ENCODE data around the gene POGZ. TPM values are rescaled to one million over a fixed set of nuclear protein-coding genes. Genes with fewer than 3 reads are reported as not detected.

POGZ gene
- total and polyA plus RNA-seq, 2 of the 13 experiments (the other 11 are each of a cell fraction or from before 2014, with no cell fraction given) = 15.3 to 45.6 TPM

DNA sequence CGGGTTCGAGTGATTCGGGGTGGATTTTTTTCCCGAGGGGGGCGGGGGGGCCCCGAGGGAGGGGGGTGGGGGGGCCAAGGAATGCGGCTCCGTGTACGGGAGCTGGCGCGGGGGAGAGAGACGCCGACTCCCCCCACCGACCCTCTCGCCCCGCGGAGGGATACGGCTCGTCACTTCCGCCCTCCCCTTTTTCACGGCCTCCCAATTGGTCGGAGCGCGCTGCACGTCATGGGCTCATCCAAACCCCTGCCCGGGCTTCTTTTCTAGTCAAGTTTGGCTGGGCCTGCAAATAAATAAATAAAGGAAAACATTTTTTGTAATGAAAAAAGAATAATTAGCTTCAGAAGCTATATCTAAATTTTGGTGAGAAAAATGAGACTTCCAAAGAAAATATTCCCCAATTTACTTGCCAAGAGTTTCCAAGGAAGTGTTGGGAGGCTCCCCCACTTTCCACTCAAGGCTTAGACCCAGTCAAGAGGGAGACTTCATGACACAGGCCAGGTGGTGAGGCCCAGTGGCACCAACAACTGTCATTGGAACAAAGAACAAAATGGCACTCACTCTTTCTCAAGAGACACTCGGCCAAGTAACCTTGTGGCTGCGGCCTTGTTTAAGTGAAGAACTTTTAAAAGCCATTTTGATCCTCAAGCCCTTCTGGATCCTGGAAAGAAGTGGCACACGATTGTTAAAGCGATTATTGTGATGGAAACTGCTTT, at the start of gene POGZ (continued):
- TF ChIP-seq ZNF20 (CRISPR knock-in tag; IDR thresholded peaks at IDR 0.05) (no peak), KMT2B (CRISPR knock-in tag; IDR thresholded peaks at IDR 0.05) (peak; percentile 87), SAFB2 (CRISPR knock-in tag; IDR thresholded peaks at IDR 0.05; ENCODE audit: borderline replicate concordance, low read depth) (no peak), ZNF501 (CRISPR knock-in tag; IDR thresholded peaks at IDR 0.05) (0 out of 2 replicates have a peak, but pooled peaks have one; percentile 27), NFKBIZ (CRISPR knock-in tag; IDR thresholded peaks at IDR 0.05) (no peak), TP53 (CRISPR knock-in tag; conservative IDR thresholded peaks at IDR 0.05) (no peak), SIN3B (IDR thresholded peaks at IDR 0.05; ENCODE audit: low read length) (no peak), ZNF749 (CRISPR knock-in tag; IDR thresholded peaks at IDR 0.05; ENCODE audit: borderline replicate concordance) (no peak), DMAP1 (CRISPR knock-in tag; IDR thresholded peaks at IDR 0.05) (peak; percentile 41; the same call in 1 of the 2 replicates), ZNF274 (CRISPR knock-in tag; IDR thresholded peaks at IDR 0.05) (no peak), ZSCAN31 (CRISPR knock-in tag; IDR thresholded peaks at IDR 0.05; ENCODE audit: low read depth) (no peak), ZEB1 (IDR thresholded peaks at IDR 0.05; ENCODE audit: insufficient replicate concordance, low read depth) (no peak), ZKSCAN8 (CRISPR knock-in tag; IDR thresholded peaks at IDR 0.05; ENCODE audit: borderline replicate concordance) (no peak), ZFP90 (CRISPR knock-in tag; IDR thresholded peaks at IDR 0.05; ENCODE audit: borderline replicate concordance) (no peak), ZNF549 (CRISPR knock-in tag; IDR thresholded peaks at IDR 0.05) (no peak), TGIF2 (CRISPR knock-in tag; IDR thresholded peaks at IDR 0.05) (no peak), HCFC1 (IDR thresholded peaks at IDR 0.05; ENCODE audit: low read depth, low read length) (peak; percentile 35; the same call in 1 of the 2 replicates), HOXA5 (CRISPR knock-in tag; IDR thresholded peaks at IDR 0.05) (peak; percentile 62; the same call in 1 of the 2 replicates)
- TF ChIP-seq, protein P1, sequence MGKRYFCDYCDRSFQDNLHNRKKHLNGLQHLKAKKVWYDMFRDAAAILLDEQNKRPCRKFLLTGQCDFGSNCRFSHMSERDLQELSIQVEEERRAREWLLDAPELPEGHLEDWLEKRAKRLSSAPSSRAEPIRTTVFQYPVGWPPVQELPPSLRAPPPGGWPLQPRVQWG (CRISPR knock-in tag; IDR thresholded peaks at IDR 0.05; ENCODE audit: borderline replicate concordance, low read depth) = no peak
- TF ChIP-seq, protein P2, sequence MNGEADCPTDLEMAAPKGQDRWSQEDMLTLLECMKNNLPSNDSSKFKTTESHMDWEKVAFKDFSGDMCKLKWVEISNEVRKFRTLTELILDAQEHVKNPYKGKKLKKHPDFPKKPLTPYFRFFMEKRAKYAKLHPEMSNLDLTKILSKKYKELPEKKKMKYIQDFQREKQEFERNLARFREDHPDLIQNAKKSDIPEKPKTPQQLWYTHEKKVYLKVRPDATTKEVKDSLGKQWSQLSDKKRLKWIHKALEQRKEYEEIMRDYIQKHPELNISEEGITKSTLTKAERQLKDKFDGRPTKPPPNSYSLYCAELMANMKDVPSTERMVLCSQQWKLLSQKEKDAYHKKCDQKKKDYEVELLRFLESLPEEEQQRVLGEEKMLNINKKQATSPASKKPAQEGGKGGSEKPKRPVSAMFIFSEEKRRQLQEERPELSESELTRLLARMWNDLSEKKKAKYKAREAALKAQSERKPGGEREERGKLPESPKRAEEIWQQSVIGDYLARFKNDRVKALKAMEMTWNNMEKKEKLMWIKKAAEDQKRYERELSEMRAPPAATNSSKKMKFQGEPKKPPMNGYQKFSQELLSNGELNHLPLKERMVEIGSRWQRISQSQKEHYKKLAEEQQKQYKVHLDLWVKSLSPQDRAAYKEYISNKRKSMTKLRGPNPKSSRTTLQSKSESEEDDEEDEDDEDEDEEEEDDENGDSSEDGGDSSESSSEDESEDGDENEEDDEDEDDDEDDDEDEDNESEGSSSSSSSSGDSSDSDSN (CRISPR knock-in tag; IDR thresholded peaks at IDR 0.05) = no peak
- TF ChIP-seq, protein P3, sequence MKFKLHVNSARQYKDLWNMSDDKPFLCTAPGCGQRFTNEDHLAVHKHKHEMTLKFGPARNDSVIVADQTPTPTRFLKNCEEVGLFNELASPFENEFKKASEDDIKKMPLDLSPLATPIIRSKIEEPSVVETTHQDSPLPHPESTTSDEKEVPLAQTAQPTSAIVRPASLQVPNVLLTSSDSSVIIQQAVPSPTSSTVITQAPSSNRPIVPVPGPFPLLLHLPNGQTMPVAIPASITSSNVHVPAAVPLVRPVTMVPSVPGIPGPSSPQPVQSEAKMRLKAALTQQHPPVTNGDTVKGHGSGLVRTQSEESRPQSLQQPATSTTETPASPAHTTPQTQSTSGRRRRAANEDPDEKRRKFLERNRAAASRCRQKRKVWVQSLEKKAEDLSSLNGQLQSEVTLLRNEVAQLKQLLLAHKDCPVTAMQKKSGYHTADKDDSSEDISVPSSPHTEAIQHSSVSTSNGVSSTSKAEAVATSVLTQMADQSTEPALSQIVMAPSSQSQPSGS (CRISPR knock-in tag; IDR thresholded peaks at IDR 0.05) = 0 out of 2 replicates have a peak, but pooled peaks have one; percentile 28
- TF ChIP-seq, protein P4, sequence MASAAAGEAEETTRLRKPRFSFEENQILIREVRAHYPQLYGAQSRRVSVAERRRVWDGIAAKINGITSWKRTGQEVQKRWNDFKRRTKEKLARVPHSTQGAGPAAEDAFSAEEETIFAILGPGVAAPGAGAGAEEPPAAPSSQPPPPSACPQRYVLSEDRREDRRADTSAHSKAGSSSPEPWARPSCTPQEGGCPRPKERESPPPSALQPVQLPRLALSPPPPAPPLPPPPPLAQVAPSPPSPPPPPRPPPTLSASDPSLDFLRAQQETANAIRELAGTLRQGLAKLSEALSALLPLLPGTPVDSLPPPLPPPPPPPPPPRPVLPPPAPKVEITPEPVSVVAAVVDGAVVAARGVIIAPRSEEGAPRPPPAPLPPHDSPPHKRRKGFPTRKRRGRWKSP (CRISPR knock-in tag; IDR thresholded peaks at IDR 0.05) = 0 out of 2 replicates have a peak, but pooled peaks have one; percentile 10
- TF ChIP-seq, protein P5, sequence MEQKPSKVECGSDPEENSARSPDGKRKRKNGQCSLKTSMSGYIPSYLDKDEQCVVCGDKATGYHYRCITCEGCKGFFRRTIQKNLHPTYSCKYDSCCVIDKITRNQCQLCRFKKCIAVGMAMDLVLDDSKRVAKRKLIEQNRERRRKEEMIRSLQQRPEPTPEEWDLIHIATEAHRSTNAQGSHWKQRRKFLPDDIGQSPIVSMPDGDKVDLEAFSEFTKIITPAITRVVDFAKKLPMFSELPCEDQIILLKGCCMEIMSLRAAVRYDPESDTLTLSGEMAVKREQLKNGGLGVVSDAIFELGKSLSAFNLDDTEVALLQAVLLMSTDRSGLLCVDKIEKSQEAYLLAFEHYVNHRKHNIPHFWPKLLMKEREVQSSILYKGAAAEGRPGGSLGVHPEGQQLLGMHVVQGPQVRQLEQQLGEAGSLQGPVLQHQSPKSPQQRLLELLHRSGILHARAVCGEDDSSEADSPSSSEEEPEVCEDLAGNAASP (CRISPR knock-in tag; IDR thresholded peaks at IDR 0.05; ENCODE audit: borderline replicate concordance) = no peak

Data from HepG2 (cell line).